SU-DHL-6 (cell line): Measurements from ENCODE around the gene FBXL12.

Experiments used
- EZH2phosphoT487 ChIP-seq: fragments of 200-600 bp; sonication (generic), shearing (Covaris generic); conservative IDR thresholded peaks from 2 replicates; pipeline ENCODE4 v1.6.1; 2018; ENCODE audit warnings: mild to moderate bottlenecking, antibody characterized with exemption, low read length, moderate library complexity, mixed read lengths
- TF ChIP-seq, protein P1 (sequence below): fragments of 200-600 bp; sonication (generic); IDR thresholded peaks from one replicate; pipeline ENCODE4 v1.5.1; 2017; ENCODE audit warnings: antibody characterized with exemption, mild to moderate bottlenecking, low read length, moderate library complexity; ENCODE audit not compliant: insufficient read depth, poor library complexity, severe bottlenecking

- TF ChIP-seq, protein P1, sequence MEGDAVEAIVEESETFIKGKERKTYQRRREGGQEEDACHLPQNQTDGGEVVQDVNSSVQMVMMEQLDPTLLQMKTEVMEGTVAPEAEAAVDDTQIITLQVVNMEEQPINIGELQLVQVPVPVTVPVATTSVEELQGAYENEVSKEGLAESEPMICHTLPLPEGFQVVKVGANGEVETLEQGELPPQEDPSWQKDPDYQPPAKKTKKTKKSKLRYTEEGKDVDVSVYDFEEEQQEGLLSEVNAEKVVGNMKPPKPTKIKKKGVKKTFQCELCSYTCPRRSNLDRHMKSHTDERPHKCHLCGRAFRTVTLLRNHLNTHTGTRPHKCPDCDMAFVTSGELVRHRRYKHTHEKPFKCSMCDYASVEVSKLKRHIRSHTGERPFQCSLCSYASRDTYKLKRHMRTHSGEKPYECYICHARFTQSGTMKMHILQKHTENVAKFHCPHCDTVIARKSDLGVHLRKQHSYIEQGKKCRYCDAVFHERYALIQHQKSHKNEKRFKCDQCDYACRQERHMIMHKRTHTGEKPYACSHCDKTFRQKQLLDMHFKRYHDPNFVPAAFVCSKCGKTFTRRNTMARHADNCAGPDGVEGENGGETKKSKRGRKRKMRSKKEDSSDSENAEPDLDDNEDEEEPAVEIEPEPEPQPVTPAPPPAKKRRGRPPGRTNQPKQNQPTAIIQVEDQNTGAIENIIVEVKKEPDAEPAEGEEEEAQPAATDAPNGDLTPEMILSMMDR = no peak
- TF ChIP-seq EZH2phosphoT487 = no peak
Measured at GRCh38 chr19:9848762-9849161, 29.9 kb upstream of the FBXL12 start.
